K562 (cell line): ENCODE data around the gene IL13RA1. TPM values are rescaled to one million over a fixed set of nuclear protein-coding genes. Genes with fewer than 3 reads are reported as not detected.

Experiments used
- FOS ChIP-seq: IDR thresholded peaks from 3 replicates; pipeline ENCODE4 v1.6.1; 2011; ENCODE audit not compliant: insufficient read length; ENCODE audit errors: extremely low read depth
- SAFB ChIP-seq: fragments of 200-400 bp; formaldehyde crosslinking; IDR thresholded peaks from 2 replicates; pipeline ENCODE4 v1.6.1; 2017; ENCODE audit warnings: low read depth, low read length, borderline replicate concordance
- STAT5A ChIP-seq: IDR thresholded peaks from 2 replicates; pipeline ENCODE4 v1.6.1; 2012; ENCODE audit warnings: low read length, inconsistent platforms, borderline replicate concordance
- ZNF143 ChIP-seq: sonication (generic); formaldehyde crosslinking; IDR thresholded peaks from 2 replicates; pipeline ENCODE4 v1.9.0; 2022; ENCODE audit warnings: mild to moderate bottlenecking, missing genetic modification reagents
- polyA plus RNA-seq, 8 experiments: library from polyadenylated mRNA; depleted of rRNA in 4 of 8; stranded (reverse) in 5 of 8; unstranded in 3 of 8; fragments of >200 nt; fragmentation: Nextera tagmentation in 2 of 8; fragmentation: Illumina TruSeq in 1 of 8; extraction: Ambion mirVana in 2 of 8; extraction: Trizol in 1 of 8; gene quantifications; 2 replicates each; pipeline versions ENCODE4 v1.2.1 to v1.2.3, GENCODE V29; 2011 to 2014; ENCODE audit warnings: inconsistent platforms in 1 of 8, missing spikeins in 1 of 8
- total RNA-seq, 7 experiments: library from RNA; depleted of rRNA in 6 of 7; stranded (reverse); fragments of >200 nt in 6 of 7; fragmentation: Illumina TruSeq in 2 of 7; extraction: Trizol in 2 of 7; gene quantifications; 2 replicates each; pipeline versions ENCODE4 v1.2.1 to v1.2.3, GENCODE V29; 2011 to 2021; ENCODE audit warnings: low replicate concordance in 1 of 7
- TF ChIP-seq, protein P1 (sequence below): sonication (generic); formaldehyde crosslinking; IDR thresholded peaks from 2 replicates; pipeline ENCODE4 v1.8.0; 2023; ENCODE audit warnings: mild to moderate bottlenecking, missing genetic modification reagents
- TF ChIP-seq, protein P2 (sequence below): sonication (generic); formaldehyde crosslinking; IDR thresholded peaks from 2 replicates; pipeline ENCODE4 v1.8.0; 2022; ENCODE audit warnings: missing genetic modification reagents, mild to moderate bottlenecking, moderate library complexity, borderline replicate concordance
- TF ChIP-seq, protein P3 (sequence below): fragments of 450-650 bp; formaldehyde crosslinking; IDR thresholded peaks from 2 replicates; pipeline ENCODE4 v1.4.0; 2022; ENCODE audit warnings: missing genetic modification characterization
- TF ChIP-seq, protein P4 (sequence below): fragments of 200-400 bp; formaldehyde crosslinking; IDR thresholded peaks from 2 replicates; pipeline ENCODE4 v1.6.1; 2017; ENCODE audit warnings: mild to moderate bottlenecking, low read depth, low read length, moderate library complexity
- TF ChIP-seq, protein P5 (sequence below): fragments of 450-650 bp; IDR thresholded peaks from 2 replicates; pipeline ENCODE4 v1.6.1; 2016; ENCODE audit warnings: low read depth, mild to moderate bottlenecking, moderate library complexity
- TF ChIP-seq, protein P6 (sequence below), 3 experiments: IDR thresholded peaks in 2 of 3; conservative IDR thresholded peaks in 1 of 3; 2 replicates each; pipeline ENCODE4 v1.5.1; 2011 to 2012; ENCODE audit warnings: low read length in 3 of 3, mild to moderate bottlenecking in 3 of 3, control low read depth in 2 of 3, improper control_type of control experiment in 1 of 3, inconsistent platforms in 1 of 3, low read depth in 1 of 3, mixed read lengths in 1 of 3, moderate library complexity in 1 of 3; ENCODE audit not compliant: insufficient read depth in 2 of 3
- TF ChIP-seq, protein P7 (sequence below): fragments of 450-650 bp; IDR thresholded peaks from 2 replicates; pipeline ENCODE4 v1.7.1; 2018; ENCODE audit warnings: mild to moderate bottlenecking, low read depth; ENCODE audit not compliant: partially characterized antibody

The IL13RA1 gene
- total and polyA plus RNA-seq, 9 of the 15 experiments (the other 6 are each of a cell fraction or from before 2014, with no cell fraction given): 2.9 to 22.9 (median 12.2) TPM

DNA sequence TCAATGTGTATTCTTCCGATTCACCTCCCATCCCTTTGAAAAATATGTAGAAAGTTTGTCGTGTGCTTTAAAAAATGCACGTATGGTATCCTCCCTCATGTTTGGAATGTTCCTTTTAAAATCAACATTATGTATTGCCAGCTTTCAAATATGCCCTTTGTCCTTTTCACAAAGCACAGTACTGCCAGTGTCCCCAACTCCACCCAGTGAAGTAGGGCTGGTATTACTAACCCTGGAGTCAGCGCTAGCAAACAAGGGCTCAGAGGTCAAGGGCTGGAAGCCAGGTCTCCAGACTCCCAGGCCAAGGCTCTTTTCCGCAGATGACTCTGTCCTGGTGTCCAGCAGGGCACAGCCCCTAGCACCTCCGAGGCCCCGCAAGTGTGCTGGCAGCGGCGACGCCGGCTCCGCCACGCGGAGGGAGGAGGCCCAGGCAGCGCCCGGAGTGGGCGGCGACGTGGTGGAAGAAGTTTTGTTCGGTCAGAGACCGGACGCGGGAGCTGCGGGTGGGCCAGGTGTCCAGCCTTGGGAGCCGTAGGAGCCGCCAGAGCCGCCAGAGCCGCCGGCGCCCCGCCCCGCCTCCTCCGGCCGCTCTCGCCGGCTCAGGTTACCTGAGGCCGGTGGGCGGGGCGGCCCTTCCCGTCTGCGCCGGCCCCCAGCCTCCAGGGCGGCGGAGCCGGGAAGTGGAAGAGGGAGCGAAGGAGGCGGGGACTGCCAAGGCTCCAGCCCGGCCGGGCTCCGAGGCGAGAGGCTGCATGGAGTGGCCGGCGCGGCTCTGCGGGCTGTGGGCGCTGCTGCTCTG lies at the start of gene IL13RA1 (continued):
- TF ChIP-seq, protein P1, sequence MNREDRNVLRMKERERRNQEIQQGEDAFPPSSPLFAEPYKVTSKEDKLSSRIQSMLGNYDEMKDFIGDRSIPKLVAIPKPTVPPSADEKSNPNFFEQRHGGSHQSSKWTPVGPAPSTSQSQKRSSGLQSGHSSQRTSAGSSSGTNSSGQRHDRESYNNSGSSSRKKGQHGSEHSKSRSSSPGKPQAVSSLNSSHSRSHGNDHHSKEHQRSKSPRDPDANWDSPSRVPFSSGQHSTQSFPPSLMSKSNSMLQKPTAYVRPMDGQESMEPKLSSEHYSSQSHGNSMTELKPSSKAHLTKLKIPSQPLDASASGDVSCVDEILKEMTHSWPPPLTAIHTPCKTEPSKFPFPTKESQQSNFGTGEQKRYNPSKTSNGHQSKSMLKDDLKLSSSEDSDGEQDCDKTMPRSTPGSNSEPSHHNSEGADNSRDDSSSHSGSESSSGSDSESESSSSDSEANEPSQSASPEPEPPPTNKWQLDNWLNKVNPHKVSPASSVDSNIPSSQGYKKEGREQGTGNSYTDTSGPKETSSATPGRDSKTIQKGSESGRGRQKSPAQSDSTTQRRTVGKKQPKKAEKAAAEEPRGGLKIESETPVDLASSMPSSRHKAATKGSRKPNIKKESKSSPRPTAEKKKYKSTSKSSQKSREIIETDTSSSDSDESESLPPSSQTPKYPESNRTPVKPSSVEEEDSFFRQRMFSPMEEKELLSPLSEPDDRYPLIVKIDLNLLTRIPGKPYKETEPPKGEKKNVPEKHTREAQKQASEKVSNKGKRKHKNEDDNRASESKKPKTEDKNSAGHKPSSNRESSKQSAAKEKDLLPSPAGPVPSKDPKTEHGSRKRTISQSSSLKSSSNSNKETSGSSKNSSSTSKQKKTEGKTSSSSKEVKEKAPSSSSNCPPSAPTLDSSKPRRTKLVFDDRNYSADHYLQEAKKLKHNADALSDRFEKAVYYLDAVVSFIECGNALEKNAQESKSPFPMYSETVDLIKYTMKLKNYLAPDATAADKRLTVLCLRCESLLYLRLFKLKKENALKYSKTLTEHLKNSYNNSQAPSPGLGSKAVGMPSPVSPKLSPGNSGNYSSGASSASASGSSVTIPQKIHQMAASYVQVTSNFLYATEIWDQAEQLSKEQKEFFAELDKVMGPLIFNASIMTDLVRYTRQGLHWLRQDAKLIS (CRISPR knock-in tag): no peak
- TF ChIP-seq ZNF143 (CRISPR knock-in tag) (no peak), STAT5A (no peak), SAFB (no peak), FOS (no peak)
- TF ChIP-seq, protein P2, sequence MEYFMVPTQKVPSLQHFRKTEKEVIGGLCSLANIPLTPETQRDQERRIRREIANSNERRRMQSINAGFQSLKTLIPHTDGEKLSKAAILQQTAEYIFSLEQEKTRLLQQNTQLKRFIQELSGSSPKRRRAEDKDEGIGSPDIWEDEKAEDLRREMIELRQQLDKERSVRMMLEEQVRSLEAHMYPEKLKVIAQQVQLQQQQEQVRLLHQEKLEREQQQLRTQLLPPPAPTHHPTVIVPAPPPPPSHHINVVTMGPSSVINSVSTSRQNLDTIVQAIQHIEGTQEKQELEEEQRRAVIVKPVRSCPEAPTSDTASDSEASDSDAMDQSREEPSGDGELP (CRISPR knock-in tag): peak; percentile 49; the same call in 1 of the 2 replicates
- TF ChIP-seq, protein P3, sequence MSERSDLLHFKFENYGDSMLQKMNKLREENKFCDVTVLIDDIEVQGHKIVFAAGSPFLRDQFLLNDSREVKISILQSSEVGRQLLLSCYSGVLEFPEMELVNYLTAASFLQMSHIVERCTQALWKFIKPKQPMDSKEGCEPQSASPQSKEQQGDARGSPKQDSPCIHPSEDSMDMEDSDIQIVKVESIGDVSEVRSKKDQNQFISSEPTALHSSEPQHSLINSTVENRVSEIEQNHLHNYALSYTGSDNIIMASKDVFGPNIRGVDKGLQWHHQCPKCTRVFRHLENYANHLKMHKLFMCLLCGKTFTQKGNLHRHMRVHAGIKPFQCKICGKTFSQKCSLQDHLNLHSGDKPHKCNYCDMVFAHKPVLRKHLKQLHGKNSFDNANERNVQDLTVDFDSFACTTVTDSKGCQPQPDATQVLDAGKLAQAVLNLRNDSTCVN (CRISPR knock-in tag): no peak
- TF ChIP-seq, protein P4, sequence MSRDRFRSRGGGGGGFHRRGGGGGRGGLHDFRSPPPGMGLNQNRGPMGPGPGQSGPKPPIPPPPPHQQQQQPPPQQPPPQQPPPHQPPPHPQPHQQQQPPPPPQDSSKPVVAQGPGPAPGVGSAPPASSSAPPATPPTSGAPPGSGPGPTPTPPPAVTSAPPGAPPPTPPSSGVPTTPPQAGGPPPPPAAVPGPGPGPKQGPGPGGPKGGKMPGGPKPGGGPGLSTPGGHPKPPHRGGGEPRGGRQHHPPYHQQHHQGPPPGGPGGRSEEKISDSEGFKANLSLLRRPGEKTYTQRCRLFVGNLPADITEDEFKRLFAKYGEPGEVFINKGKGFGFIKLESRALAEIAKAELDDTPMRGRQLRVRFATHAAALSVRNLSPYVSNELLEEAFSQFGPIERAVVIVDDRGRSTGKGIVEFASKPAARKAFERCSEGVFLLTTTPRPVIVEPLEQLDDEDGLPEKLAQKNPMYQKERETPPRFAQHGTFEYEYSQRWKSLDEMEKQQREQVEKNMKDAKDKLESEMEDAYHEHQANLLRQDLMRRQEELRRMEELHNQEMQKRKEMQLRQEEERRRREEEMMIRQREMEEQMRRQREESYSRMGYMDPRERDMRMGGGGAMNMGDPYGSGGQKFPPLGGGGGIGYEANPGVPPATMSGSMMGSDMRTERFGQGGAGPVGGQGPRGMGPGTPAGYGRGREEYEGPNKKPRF: no peak
- TF ChIP-seq, protein P5, sequence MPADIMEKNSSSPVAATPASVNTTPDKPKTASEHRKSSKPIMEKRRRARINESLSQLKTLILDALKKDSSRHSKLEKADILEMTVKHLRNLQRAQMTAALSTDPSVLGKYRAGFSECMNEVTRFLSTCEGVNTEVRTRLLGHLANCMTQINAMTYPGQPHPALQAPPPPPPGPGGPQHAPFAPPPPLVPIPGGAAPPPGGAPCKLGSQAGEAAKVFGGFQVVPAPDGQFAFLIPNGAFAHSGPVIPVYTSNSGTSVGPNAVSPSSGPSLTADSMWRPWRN: no peak
- TF ChIP-seq, protein P6, sequence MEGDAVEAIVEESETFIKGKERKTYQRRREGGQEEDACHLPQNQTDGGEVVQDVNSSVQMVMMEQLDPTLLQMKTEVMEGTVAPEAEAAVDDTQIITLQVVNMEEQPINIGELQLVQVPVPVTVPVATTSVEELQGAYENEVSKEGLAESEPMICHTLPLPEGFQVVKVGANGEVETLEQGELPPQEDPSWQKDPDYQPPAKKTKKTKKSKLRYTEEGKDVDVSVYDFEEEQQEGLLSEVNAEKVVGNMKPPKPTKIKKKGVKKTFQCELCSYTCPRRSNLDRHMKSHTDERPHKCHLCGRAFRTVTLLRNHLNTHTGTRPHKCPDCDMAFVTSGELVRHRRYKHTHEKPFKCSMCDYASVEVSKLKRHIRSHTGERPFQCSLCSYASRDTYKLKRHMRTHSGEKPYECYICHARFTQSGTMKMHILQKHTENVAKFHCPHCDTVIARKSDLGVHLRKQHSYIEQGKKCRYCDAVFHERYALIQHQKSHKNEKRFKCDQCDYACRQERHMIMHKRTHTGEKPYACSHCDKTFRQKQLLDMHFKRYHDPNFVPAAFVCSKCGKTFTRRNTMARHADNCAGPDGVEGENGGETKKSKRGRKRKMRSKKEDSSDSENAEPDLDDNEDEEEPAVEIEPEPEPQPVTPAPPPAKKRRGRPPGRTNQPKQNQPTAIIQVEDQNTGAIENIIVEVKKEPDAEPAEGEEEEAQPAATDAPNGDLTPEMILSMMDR (IDR thresholded peaks at IDR 0.05 in 2 of 3, conservative IDR thresholded peaks at IDR 0.05 in 1 of 3; ENCODE audit: insufficient read depth in 2 of 3, low read depth in 1 of 3, low read length in 3 of 3): no peak
- TF ChIP-seq, protein P7, sequence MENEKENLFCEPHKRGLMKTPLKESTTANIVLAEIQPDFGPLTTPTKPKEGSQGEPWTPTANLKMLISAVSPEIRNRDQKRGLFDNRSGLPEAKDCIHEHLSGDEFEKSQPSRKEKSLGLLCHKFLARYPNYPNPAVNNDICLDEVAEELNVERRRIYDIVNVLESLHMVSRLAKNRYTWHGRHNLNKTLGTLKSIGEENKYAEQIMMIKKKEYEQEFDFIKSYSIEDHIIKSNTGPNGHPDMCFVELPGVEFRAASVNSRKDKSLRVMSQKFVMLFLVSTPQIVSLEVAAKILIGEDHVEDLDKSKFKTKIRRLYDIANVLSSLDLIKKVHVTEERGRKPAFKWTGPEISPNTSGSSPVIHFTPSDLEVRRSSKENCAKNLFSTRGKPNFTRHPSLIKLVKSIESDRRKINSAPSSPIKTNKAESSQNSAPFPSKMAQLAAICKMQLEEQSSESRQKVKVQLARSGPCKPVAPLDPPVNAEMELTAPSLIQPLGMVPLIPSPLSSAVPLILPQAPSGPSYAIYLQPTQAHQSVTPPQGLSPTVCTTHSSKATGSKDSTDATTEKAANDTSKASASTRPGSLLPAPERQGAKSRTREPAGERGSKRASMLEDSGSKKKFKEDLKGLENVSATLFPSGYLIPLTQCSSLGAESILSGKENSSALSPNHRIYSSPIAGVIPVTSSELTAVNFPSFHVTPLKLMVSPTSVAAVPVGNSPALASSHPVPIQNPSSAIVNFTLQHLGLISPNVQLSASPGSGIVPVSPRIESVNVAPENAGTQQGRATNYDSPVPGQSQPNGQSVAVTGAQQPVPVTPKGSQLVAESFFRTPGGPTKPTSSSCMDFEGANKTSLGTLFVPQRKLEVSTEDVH: no peak
